GM19452 (cell line): ENCODE data around the gene KRT23.

ENCODE experiments used
- ATAC-seq: cut with Tn5 transposase; IDR thresholded peaks from one replicate; pipeline ENCODE4 v1.9.1; 2021; ENCODE audit not compliant: unreplicated experiment

The KRT23 gene

GRCh38 chr17:40937384-40937819 lies at the start of gene KRT23:
Gene KRT23, minus strand, starts transcription at chr17:40937646. Its CDS starts 1,043 bp downstream, at chr17:40936603.
- ATAC-seq: no peak

- ATAC-seq: no peak
Observed at GRCh38 chr17:40986920-40987319, 49.5 kb upstream of the KRT23 start.

GRCh38 chr17:40984226-40984625 lies 46.8 kb upstream of the KRT23 start, which contains the start of gene KRT40:
Gene KRT40, minus strand, starts transcription at chr17:40984326. Its CDS starts 53 bp downstream, at chr17:40984273.
- ATAC-seq: no peak

- no peak for ATAC-seq
Observed at GRCh38 chr17:40981115-40981514, 43.7 kb upstream of the KRT23 start.

- ATAC-seq: no peak
Observed at GRCh38 chr17:40980596-40980995, 43.1 kb upstream of the KRT23 start.

GRCh38 chr17:40980117-40980516 lies 42.7 kb upstream of the KRT23 start:
- no peak for ATAC-seq

GRCh38 chr17:40978575-40979151 lies 41.2 kb upstream of the KRT23 start:
- no peak for ATAC-seq

- ATAC-seq: no peak
Observed at GRCh38 chr17:40975516-40975915, 38.1 kb upstream of the KRT23 start.

- ATAC-seq: no peak
Observed at GRCh38 chr17:40974366-40974765, 36.9 kb upstream of the KRT23 start.

GRCh38 chr17:40967582-40967981 lies 30.1 kb upstream of the KRT23 start:
- no peak for ATAC-seq

GRCh38 chr17:40966848-40967247 lies 29.4 kb upstream of the KRT23 start, which contains the start of gene KRT39:
Gene KRT39, minus strand, starts transcription at chr17:40966948. Its CDS starts 92 bp downstream, at chr17:40966856.
- ATAC-seq: no peak

- ATAC-seq: no peak
Observed at GRCh38 chr17:40963838-40964237, 26.4 kb upstream of the KRT23 start.

- ATAC-seq: no peak
Observed at GRCh38 chr17:40962059-40962561, 24.7 kb upstream of the KRT23 start.

GRCh38 chr17:40961591-40961990 lies 24.1 kb upstream of the KRT23 start:
- ATAC-seq: no peak

- no peak for ATAC-seq
Observed at GRCh38 chr17:40960144-40960543, 22.7 kb upstream of the KRT23 start.

GRCh38 chr17:40958086-40958953 lies 20.9 kb upstream of the KRT23 start:
- ATAC-seq: no peak

- ATAC-seq: no peak
Observed at GRCh38 chr17:40956401-40957254, 19.2 kb upstream of the KRT23 start.

- no peak for ATAC-seq
Observed at GRCh38 chr17:40953881-40954280, 16.4 kb upstream of the KRT23 start.

- no peak for ATAC-seq
Observed at GRCh38 chr17:40952661-40953060, 15.2 kb upstream of the KRT23 start.

GRCh38 chr17:40952154-40952553 lies 14.7 kb upstream of the KRT23 start:
- ATAC-seq: no peak

GRCh38 chr17:40951011-40951622 lies 13.7 kb upstream of the KRT23 start:
- no peak for ATAC-seq
